Left kidney (tissue), 2 donors: ENCODE results near the gene PRDM16. TPM values are rescaled to one million over a fixed set of nuclear protein-coding genes. Genes with fewer than 3 reads are reported as not detected.

Experiments
- DNase-seq: peaks from one replicate; pipeline ENCODE4 v3.0.0-alpha.2; 2013
- polyA plus RNA-seq: library from polyadenylated mRNA; unstranded; fragments of 120-200 nt; gene quantifications from one replicate; pipeline ENCODE4 v1.2.1, GENCODE V29; 2013; ENCODE audit not compliant: insufficient read length

The PRDM16 gene
- polyA plus RNA-seq, 1 donor: 7.3 TPM

DNA sequence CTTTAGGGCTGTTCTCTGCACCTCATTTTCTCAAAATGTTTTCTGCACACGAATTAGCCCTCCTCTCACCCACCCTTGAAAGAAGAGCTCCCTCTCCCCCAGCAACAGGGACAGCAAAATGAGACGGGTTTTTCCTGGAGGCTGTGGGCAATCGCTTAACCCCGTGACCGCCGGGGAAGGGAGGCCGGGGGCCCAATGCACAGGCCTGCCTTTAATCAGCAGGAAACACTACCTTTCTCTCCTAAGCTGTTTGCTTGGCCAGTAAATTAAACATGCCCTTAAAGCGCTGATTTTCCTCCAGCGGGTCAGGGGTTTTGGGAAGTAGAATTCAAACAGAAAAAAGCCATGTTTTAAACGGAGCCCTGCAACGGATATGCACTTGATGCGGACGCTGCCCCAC lies 114.4 kb downstream of the PRDM16 start:
- no peak for DNase-seq

DNA sequence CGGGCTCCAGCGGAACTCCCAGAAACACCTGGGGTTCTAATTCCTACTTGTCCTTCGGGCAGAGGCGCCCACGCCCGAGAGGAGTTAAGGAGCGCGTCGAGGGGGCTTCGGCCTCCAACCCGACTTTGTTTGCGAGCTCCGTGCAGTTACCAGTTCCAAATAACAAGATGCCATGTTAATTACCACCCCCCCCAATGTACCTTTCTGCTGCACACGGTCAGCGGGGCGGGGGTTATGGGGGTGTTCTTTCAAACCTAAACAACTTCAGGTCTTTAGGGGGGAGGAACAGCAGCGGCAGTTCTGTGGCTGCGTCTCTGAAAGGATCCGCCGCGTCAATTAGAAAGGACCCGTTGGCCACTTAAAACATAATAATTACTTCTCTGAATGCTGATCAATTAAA lies 114.8 kb downstream of the PRDM16 start:
- no peak for DNase-seq

DNA sequence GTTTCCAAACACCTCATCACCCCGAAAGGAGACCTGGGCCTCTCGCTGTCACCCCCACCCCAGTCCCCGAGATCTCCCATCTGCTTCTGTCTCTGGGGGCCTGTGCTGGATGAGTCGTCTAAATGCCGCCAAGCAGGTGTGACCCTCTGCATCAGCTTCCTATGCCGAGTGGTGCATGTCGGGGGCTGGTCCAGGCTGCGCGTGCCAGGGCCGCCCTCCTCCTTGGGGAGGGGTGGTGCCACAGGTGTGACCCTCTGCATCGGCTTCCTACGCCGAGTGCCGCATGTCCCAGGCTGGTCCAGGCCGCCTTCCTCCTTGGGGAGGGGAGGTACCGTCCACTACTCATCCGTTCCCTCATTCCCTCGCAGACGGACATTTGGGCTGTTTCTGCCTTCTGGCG lies 115.7 kb downstream of the PRDM16 start:
- no peak for DNase-seq

DNA sequence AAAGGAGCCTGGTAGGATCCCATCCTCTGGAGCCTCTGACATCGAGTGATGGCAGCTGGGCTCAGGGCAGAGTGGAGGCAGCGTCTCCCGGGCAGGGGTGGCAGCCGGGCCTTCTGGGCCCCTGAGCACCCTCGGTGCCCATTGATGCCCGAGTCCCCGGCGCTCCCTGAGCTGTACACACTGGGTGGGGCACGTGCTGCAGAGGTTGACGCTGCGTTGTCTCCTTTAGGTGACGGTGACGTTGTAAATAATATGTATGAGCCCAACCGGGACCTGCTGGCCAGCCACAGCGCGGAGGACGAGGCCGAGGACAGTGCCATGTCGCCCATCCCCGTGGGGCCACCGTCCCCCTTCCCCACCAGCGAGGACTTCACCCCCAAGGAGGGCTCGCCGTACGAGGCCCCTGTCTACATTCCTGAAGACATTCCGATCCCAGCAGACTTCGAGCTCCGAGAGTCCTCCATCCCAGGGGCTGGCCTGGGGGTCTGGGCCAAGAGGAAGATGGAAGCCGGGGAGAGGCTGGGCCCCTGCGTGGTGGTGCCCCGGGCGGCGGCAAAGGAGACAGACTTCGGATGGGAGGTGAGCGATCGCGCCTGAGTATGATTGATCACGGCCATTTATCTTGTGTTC lies 117.0 kb downstream of the PRDM16 start:
- no peak for DNase-seq

DNA sequence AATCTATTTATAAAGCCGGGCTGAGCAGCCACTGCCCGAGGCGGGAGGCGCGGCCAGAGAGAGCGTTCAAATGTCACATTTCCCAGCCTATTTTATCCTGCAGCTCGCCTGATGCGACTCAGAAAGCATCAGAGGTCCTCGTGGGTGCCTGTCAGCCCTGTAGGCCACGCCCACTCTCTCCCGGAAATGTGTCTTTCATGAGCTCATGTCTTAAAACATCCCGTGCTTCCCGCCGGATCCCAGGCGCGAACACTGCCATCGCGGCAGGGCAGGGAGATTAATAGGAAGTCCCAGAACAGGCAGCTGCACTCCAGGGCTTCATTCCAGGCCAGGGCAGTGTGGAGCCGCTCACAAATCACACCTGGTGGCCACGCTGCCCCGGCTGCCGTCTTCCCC lies 117.5 kb downstream of the PRDM16 start:
- DNase-seq: peak; percentile 57

DNA sequence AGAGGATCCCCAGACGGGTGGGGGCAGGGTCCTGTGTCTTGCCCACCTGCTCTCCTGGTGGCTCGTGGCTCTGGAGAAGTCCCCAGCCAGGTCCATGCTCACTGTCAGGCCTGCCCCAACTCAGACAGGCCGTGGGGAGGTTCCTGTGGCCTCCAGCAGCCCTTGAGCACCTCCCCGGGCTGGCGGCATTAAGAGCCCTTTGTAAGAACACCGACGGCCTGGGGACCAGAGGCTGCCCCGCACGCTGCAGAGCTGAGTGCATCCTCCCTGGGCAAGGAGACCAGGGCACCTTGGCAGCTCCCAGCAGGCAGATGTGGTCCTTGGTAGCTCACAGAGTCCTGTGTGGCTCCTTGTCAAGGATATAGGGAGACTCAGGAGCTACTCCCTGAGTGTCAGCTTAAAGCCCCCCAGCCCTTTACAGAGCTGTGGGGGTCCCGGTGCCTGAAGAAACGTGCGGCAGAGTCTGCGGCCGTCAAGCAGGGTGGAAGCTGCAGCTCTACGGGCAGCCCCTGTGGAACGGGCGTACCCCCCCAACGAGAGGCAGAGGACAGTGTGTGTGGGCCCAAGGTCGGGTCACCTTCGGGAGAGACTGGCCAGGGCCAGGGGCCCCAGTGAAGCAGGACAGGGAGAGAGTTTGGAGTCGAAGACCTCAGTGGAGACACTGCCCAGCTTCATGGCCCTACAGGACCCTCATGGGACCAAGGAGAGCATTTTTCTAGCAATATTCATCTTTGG lies 118.6 kb downstream of the PRDM16 start:
- DNase-seq: no peak

DNA sequence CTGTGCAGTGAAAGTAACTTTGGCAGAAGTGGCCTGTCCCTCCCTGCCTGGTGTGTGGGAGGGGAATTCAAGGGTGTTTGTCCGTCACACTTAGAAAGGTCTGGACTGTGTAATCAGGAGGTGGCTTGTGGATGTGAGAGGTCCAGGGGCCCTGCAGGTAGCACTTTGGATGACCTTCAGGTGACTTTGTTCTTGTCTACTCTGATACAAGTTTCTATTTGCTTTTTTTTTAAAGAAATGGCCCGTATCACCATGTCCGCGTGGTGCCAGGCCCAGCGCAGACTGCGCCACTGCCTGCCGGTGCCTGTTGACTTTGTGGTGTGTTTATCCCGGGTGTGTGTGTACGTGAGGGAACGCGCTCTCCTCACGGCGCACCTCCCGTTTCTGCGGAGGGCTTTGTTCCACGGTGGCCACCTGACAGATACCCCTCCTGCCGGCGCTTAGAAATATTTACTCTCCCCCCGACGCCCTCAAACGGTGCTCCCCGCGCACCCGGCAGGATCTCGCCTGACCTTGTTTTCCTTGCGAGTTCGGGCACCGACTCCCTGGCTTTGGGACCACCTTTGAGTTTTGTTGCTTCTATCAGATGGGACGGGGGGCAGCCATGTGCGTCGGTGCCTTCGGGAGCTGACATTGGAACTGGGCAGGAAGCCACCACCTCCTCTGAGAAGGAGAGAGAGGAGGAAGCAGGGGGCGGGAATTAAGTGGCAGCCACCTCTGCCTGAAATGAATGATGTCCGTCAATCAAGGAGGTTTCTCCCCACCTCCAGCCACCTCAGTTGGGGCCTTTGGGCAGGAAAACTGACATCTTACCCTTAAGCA lies 119.4 kb downstream of the PRDM16 start:
- no peak for DNase-seq

DNA sequence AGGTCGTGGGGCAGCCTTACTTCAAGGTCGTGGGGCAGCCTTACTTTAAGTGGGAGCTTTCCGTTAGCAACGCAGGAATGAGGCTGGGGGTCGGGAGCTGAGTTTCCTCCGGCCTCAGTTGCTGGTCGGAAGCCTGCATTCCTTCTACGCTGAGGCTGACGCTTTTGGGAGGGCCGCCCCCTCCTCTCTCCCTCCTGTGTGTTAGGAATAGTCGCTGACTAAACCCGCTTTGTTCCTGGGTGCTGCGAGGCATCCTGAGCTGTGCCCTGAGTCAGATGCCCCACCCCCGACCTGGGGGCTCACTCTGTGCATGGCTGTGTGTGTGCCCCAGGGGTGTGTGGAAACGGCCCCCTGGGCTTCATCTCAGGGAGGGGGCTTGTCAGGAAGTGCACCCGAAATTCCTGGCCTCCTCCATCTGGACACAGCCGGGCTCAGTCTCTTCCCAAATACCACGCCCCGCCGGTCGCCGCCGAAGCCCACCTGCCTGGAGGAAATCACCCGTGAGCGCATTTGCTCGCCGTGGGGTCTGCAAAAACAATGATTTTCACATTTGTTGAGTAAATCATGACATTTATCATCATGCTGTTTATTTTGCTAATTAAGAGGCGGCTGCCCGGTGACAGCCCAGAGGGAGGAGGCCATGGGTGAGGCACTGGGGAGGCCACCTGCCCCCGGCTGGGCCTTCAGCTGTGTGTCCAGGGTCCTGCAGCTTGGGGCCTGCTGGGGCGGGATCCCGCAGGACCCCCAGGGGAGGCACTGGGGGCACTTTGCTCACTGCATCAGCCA lies 121.4 kb downstream of the PRDM16 start:
- no peak for DNase-seq

DNA sequence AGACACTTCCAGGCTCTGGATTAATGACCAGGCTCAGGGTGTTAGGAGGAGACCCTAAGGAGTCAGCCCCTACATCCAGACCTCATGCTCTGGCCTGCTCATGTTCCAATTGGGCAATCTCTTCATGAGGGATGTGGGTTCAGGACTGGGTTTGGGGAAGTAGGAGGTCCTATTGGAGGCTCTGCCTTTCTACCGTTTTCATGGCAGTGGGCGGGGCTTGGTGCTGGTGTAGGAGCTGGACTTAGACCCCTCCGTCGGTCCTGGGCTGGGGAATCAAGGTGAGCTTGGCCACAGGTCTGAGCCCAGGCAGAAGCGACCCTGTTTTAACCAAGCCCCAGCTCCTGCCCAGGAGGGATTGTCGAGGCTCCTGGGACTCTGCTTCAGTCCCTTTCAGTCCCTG lies 123.4 kb downstream of the PRDM16 start:
- DNase-seq: no peak

DNA sequence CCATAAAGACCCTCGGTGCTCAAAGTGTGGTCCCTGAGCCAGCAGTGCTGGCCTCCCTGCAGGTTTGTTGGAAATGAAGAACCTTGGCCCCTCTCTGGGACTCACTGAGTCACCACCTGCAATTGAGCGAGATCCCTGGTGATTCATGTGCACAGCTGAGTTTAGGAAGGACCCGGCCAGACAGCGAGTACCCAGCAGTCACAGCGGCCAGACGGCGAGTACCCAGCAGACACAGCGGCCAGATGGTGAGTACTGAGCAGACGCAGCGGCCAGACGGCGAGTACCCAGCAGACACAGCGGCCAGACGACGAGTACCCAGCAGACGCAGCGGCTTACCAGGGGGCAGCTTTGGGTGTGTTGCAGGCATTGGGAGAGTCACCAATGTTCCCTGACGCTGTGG lies 123.8 kb downstream of the PRDM16 start:
- no peak for DNase-seq

DNA sequence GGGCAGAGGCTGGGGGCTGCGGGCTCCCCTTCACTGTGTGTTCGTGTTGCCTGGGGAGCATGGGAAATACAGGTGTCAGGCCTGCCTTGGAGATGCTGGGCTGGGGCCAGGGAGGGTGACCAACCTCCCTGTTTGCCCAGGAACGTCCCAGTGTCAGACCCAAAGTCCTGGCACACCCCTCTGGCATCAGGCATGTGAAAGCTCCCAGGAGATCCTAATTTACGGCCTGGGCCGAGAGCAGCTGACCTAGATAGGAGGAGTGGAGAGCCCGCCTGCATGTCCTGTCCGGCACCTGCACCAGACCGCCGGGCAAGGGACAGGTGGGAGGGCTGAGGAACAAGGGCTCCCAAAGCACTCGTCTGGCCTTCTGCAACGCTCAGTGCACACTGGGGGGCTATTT lies 124.8 kb downstream of the PRDM16 start:
- no peak for DNase-seq

DNA sequence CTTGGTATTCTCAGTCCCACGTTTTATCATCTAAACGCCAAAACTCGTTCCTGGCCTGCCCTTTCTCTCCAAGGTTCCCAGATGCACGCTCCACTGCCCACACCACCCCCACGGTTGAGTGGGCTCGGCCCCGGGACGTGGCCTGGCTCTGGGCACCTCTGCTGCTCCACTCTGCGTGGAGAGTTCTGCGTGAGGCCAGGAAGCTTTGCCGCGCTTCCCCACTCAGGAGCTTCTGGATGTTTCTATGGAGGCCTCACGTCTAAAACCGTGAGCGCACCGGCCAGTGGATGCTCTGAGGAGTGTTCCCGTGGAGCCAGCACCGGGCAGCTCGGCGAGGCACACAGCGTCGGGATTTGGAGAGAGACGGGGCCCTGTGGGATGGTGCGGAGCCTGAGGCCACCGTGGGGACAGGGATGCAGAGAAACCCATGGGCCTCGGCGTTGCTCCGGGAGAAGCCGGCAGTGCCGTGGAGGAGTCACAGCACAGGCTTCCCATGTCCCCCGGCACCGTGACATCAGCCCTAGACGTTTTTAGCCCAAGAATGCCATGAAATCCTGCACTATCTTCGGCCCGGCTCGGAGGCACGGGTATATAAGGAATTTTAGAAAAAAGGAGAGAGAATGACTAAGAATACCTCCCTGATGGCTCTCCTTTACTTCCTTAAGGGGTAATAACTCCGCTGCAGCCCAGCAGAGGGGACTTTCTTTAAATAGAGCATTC lies 125.9 kb downstream of the PRDM16 start:
- DNase-seq: no peak

DNA sequence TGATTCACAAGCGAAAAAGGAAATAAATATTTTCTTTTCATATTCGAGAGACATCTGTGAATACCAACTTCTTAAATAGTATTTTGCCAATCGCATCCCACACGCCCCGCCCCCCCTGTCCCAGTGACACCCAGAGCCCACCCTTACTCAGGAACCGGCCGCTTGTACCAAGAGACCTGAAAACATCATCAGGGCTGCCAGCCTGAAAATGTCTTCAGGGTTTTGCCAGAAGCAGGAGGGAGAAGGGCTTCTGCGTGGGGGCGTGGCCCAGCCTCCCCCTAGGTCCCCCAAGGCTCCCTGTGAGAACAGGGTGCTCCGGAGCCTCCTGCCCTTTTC lies 126.4 kb downstream of the PRDM16 start:
- DNase-seq: no peak

DNA sequence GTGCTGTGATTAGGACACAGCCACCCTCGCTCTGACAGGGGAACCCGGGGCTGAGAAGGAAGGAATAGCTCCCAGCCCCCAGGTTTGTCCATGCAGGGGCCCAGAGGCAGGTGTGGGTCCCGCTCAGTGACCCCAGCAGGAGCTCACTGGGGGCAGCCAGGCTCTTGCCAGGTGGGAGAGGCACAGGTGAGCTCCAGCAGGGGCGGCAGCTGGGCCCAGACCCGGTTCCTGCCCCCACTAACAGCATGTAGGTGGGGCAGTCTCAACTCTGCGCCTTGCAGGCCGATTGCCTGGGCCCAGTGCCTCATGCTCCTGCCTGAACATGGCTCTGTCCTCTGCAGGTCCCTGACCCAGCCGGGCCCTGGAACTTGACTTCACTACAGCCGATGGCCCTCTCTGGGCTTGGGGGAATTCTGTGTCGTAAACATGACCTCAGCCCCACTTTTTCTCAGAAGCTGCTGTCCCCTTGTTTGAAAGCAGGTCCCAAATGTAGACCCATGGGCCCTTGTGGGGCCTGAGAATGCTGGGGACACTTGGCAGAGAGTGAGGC lies 127.0 kb downstream of the PRDM16 start:
- no peak for DNase-seq

DNA sequence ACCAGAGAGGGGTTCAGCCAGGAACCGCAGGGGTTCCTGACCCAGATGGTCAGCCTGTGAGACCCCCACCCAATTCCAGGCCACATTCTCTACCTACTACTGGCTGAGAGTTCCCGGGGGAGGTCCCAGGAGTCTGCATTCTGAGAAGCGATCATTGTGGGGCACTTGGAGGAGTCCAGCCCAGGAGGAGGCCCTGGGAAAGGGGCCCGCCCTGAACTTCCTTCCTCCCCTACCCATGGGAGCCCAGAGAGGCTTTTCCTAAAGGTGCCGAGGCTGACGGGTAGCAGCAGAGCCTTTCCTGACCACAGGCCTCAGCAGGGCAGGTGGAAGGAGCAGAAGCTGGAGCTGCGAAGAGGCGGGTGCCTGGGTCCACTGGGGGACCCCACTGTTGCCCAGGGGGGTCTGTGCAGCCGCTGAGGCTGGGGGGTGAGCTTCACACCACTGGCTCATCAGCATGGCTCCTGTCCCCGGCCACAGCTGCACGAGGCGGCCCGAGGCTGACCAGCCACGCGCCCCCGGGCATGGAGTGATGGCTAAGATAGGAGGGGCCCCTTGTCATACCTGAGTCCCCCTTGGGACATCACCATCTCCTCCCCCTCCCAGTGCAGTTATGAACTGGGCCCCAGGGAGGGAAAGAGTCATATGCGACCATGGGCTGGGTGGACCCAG lies 127.7 kb downstream of the PRDM16 start:
- no peak for DNase-seq

DNA sequence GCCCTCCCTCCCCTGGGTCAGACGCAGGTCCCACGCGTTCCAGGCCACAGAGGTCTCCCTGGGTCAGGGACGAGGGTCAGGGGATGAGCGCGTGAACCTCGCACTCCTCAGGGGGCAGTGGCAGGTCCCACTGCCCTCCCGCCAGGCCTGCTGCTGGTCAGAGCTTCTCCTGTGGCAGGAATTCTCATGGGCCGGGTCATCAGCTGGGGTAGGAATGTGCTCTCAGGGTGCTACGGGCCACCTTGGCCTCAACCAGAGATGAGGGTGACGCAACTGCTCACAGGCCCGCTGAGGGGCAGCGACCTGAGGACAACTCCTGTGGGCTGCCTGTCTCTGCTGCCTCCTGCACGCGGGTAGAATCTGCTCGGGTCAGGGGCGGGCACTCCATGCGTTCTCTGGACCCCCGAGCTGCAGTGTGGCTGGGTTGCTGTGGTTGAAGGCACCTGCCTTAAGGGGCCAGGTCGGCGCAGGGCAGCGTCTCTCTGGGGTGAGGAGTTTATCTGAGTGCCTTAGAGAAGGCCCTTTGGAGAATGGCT lies 128.8 kb downstream of the PRDM16 start:
- no peak for DNase-seq

DNA sequence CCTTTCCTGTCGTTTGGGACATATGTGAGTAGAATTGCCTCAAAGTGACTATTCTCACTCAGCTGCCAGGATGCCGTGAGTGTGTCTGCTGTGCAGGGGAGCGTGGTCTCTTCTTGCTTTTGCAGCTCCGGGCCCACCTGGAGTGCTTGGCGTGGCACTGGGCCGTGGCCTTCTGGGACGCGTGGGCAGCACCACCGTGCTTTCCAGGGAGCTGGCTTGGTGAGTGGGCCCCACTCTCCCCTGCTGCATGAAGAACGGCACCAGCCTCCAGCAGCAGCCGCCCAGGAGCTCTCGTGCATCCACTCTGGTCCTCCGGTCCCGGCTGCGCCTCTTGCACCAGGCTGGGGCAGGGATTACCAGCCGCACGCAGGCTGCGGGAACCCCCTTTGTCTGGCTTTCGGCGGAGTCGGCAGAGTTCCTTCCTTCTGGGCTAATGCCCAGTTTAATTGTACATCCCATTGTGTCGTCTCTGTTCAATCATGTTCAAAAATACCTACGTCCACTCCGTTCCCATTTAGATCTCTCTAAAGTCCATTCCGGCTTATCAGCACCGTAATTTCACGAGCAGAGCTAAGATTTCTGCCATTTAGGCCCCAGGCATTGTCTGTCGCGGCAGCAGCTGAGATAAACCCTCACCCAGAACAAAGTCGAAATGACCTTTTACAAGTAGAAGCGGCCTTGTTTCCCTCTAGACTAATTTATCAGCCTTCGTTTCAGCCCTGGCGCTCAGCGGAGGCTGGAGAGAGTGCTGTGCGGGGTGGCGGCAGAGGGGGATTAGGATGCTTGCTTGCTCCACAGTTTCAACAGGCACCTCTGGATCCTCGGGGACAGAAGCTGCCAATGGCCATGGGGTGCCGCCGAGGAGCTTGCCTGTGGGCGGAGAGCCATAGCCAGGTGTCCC lies 129.6 kb downstream of the PRDM16 start:
- DNase-seq: no peak

DNA sequence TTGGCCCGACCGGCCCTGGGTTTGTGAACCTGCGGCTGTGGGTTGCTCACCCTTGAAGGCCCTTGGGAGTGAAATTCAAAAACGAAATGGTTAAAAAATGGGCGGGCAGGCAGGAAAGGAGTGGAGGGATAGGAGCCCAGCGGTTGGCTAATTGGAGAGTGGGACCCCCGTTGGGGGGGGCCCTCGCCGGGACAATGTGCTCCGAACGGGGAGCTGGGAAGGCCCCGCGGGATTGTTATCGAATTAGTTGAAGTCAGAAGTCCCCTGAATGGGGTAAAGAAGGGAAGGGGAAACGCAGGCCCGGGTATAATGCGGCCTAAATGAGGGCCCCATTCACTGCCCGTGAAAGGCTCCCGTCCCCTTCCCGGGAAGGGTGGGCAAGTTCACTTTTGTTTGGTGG lies 135.7 kb downstream of the PRDM16 start:
- DNase-seq: no peak

DNA sequence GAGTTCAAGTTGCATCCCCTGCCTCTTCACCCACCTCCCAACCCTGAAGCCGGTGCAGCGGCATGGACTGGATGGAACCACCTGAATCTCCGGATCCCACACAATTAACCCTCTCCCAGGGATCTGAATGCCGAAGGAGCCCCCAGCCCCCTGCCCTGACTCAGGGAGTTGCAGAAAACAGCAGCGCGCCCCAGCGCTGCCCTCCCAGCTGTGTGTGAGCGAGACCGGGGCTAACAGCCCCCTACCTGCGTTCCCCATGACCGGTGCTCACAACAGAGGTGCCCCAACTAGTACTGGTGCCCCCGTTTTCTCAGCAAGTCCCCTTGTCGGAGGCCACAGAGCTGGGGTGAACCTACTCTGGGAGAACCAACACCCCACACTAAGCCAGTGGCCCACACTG lies 136.8 kb downstream of the PRDM16 start:
- DNase-seq: no peak

DNA sequence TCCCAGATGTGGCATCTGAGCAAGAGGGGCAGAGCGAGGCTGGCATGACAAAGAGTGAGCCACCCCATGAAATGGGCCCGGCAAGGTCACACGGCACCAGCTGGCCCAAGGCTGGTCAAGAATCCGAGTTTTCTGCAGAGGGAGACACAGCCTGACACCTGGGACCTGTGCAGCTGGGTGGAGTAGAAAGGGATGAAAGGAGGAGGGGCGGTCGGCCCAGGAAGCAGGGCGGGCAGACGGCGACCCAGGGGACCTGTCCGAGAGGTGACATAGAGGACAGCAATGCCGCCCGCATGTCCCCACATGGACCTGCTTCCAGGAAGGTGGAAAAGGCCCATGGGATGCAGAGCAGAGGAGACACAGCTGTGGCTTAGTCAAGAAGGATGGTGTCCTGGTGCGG lies 137.7 kb downstream of the PRDM16 start:
- no peak for DNase-seq
